NCI-H748 (cell line): Measurements from ENCODE around the gene OAS2.
A peak's percentile ranks its signal among the peaks of the same experiment; 100 is the strongest.

Experiments used
- DNase-seq: peaks from one replicate; lab custom pipeline; 2025; ENCODE audit not compliant: unreplicated experiment; lab: John Stamatoyannopoulos, UW

OAS2 gene

DNA sequence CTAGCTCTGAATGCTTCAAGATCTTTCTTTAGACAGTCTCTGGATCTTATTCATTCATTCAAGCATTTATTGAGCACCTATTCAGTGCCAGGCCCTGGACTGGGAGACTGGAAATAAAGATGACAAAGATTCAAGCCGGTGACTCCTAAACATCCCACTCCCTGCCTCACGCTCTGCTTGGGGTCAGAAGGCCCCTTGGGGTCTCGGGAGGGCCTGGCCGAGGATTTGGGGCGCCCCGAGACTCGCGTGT is 78.0 kb downstream of the OAS2 start:
- DNase-seq: no peak

DNA sequence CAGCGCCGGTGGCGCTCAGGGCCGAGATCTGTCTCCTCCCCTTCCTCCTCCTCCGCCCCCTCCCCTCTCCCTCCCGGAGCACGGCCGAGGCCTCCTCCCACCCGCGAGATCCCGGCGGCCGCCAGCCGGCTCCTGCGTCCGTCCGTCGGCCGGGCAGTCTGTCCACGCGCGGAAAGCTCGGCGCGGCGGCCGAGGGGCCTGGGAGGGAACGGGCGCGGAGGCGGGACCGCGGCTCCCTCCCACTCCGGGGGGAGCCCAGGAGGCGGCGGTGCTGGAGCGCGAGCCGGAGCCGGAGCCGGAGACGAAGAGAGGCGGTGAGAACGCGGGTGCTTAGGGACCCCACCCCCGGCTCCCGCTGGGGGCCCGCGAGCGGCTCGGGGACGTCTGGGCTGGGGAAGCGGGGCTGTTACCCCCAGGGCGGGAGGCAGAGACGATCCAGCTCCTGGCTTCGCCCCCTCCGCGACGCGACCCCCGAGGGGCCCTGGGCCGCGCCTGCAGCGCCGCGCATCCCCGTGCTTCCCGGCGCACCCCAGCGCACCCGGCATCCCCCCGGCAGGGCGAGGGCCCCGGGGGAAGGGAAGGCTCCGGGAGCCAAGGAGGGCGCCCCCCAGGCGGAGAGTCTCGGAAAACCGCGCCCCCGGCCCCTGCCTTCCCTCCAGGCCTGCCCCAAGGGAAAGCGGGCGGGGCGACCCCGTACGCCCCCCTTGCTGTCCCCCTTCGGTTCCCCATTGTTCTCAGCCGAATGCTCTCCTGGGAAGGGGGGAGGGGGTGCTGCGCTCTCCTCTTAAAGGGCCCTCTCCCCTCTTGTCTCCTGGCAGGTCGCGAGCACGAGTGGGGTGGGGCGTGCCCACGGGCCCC is 78.5 kb downstream of the OAS2 start, which contains the start of gene DTX1:
DTX1 (plus strand) TSS at position 100 of the 858 bp plus-strand sequence. CDS start 1,463 bp downstream, outside the sequence.
- peak; percentile 61 for DNase-seq

DNA sequence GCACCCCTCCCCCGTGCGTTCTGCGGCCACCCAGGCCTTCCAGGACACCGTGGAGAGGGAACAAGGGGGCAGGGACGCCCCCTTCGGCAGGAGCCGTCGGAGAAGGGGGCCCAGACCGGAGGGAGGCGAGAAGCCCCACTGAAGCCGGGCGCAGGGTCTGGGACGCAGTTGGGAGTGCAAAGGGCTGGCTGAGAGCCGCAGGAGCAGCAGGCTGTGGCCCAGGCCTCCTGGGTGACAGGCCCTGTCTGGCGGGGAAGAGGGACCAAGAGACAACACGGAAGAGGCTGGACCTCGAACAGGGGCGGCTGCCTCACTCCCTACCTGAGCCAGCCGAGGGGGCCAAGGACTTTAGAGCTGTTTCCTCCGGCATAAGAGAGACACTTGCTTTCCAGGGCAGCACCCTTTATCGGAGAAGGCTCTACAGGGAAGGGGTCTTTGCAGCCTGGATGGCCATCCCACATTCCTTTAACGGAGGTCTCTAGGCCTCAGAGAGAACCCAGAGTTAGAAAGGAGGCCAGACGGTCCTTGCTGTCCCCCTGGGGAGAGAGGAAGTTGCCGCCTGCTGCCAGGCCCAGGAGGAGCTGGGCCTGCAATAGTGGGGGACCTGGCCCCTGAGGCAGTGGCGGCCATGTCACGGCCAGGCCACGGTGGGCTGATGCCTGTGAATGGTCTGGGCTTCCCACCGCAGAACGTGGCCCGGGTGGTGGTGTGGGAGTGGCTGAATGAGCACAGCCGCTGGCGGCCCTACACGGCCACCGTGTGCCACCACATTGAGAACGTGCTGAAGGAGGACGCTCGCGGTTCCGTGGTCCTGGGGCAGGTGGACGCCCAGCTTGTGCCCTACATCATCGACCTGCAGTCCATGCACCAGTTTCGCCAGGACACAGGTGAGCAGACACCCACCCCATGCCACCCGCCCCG is 79.5 kb downstream of the OAS2 start:
- no peak for DNase-seq

DNA sequence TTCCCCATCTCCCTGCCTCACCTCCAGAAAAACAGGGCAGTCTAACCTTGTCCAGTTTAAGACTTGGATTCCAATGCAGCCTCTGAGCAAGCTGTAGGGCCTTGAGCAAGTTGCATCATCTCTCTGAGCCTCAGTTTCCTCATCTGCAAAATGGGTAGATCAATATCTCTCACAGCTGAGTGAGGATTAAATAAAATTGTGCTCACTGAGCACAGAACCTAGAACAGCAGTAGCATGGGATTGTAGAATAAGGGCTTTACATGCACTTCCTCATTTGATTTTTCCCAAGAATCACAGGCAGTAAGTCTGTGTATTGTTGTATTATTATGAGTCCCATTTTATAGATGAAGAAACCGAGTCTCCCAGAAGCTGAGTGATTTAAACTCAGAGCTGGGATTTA is 80.2 kb downstream of the OAS2 start:
- no peak for DNase-seq

DNA sequence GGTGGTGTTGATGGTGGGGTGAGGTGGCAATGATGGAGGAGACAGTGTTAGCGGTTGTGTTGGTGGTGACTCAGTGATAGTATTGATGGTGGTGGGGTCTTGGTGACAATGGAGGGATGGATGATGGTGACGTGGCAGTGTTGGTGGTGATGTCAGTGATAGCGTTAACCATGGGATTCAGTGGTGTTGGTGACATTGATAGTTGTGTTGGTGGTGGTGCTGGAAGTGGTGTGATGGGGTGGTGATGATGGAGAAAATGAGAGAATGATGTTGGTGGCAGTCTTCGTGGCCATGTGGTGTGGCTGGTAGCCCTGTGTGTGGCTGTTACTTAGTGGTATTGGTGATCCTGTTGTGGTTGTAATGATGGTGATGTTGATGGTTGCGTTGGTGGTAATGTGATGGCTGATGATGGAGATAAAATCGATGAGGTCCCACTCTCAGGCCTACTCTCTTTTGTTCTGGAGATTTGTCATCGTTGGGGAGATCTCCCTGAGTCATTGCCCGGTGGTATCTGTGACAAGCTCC is 80.8 kb downstream of the OAS2 start:
- DNase-seq: no peak

DNA sequence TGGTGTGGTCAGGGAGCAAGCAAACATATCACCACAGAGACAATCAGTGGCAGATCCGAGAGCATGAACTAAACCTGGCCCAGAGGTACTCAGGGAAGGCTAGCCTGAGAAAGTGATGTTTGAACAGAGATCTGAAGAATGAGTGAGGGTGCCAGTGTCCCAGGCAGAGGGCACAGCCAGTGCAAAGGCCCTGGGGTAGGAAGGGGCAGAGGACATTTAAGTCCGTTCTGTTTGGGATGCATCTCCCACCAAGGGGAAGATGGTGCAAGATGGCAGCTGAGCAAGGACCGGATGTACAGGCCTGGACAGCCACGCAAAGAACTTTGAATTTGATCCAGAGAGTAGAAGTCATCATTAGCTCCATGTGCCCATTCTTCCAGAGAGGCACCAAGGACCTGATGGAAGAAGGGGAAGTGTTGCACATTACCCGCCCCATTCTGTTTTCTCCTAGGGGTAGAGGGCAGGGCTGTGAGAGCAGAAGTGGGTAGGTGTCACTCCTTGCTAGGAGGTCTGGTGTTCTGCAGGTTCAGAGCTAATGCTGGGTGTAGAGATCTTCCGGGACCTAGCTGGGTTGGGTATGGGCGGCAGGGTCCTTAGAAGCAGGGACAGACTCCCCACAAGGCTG is 82.1 kb downstream of the OAS2 start:
- DNase-seq: no peak

DNA sequence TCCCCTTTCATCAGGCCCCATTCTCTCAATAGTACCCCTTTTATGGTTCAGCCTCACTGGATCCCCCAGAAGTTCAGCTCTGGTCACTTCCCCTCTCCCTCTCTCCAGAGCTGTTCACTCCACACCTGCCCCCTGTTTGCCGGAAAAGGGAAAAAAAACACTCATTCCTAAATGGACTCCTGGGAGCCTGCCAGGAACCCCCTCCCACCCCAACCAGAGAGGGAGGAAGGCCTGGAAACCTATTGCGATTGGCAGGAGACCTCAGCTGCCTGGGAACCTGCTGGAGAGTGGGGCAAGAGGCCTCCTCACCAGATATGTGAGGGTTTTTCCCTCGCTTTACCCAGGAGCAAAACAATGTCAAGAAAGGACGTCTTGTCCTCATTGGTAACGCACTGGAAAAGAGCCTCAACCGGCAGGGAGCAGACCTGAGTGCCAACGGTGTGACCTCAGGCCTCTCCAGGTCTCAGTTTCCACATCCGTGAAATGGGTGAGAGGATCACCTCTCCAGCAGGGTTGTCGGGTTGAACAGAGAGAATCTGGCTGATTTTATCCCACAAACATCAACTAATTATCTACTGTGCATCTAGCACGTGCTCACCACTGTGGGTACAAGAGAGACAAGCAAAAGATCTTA is 82.9 kb downstream of the OAS2 start:
- DNase-seq: peak; percentile 23
